Neural progenitor cell (in vitro differentiated cells): ENCODE data around the gene BOD1L2. TPM values are rescaled to one million over a fixed set of nuclear protein-coding genes. Genes with fewer than 3 reads are reported as not detected.
A peak's percentile ranks its signal among the peaks of the same experiment; 100 is the strongest.

ENCODE experiments used
- DNase-seq: peaks from one replicate; pipeline ENCODE4 v3.0.0-alpha.2; 2016; ENCODE audit warnings: low spot score
- H2AFZ ChIP-seq: fragments of 200-600 bp; sonication (generic); replicated peaks from 2 replicates; pipeline ENCODE4 v1.6.1; 2016; ENCODE audit warnings: antibody characterized with exemption
- H3F3A ChIP-seq: fragments of 200-600 bp; sonication (generic); 2 replicates; pipeline ENCODE4 v1.6.1; 2016; ENCODE audit warnings: antibody characterized with exemption, low read depth
- H3K27ac ChIP-seq: fragments of 200-600 bp; sonication (generic); 2 replicates; pipeline ENCODE4 v1.5.1; 2016; ENCODE audit warnings: mild to moderate bottlenecking
- H3K27me3 ChIP-seq: fragments of 200-600 bp; sonication (generic); 2 replicates; pipeline ENCODE4 v1.6.1; 2016; ENCODE audit warnings: mild to moderate bottlenecking, moderate library complexity
- H3K36me3 ChIP-seq: fragments of 200-600 bp; sonication (generic); 2 replicates; pipeline ENCODE4 v1.5.1; 2016
- H3K4me1 ChIP-seq: fragments of 200-600 bp; sonication (generic); 2 replicates; pipeline ENCODE4 v1.6.1; 2016; ENCODE audit warnings: mixed run types
- H3K4me2 ChIP-seq: fragments of 200-600 bp; sonication (generic); 2 replicates; pipeline ENCODE4 v1.6.1; 2016
- H3K4me3 ChIP-seq: fragments of 200-600 bp; sonication (generic); 2 replicates; pipeline ENCODE4 v1.5.1; 2016
- H3K79me2 ChIP-seq: fragments of 200-600 bp; sonication (generic); 2 replicates; pipeline ENCODE4 v1.6.1; 2016; ENCODE audit warnings: low read depth
- H3K9ac ChIP-seq: fragments of 200-600 bp; sonication (generic); 2 replicates; pipeline ENCODE4 v1.6.1; 2016
- H3K9me3 ChIP-seq: fragments of 200-600 bp; sonication (generic); 2 replicates; pipeline ENCODE4 v1.5.1; 2016; ENCODE audit warnings: low read depth
- H4K20me1 ChIP-seq: fragments of 200-600 bp; sonication (generic); 2 replicates; pipeline ENCODE4 v1.6.1; 2016; ENCODE audit warnings: low read depth
- H3K27ac Mint-ChIP-seq: 3 replicates; pipeline ENCODE4 v1.8.0; 2021; ENCODE audit warnings: mixed read lengths
- H3K27me3 Mint-ChIP-seq: 2 replicates; pipeline ENCODE4 v1.8.0; 2022; ENCODE audit warnings: low read depth, mild to moderate bottlenecking, inconsistent platforms, moderate library complexity, mixed read lengths; ENCODE audit not compliant: insufficient read depth
- H3K36me3 Mint-ChIP-seq: 3 replicates; pipeline ENCODE4 v1.8.0; 2021; ENCODE audit warnings: mixed read lengths
- H3K4me1 Mint-ChIP-seq: 3 replicates; pipeline ENCODE4 v1.8.0; 2021; ENCODE audit warnings: mixed read lengths
- H3K4me3 Mint-ChIP-seq: 3 replicates; pipeline ENCODE4 v1.8.0; 2021; ENCODE audit warnings: mild to moderate bottlenecking, moderate library complexity, mixed read lengths
- H3K9me3 Mint-ChIP-seq: 3 replicates; pipeline ENCODE4 v1.8.0; 2020; ENCODE audit warnings: mixed read lengths
- CTCF ChIP-seq: fragments of 200-600 bp; sonication (generic); IDR thresholded peaks from 2 replicates; pipeline ENCODE4 v1.5.1; 2017; ENCODE audit warnings: antibody characterized with exemption, mild to moderate bottlenecking
- EZH2 ChIP-seq: fragments of 200-600 bp; sonication (generic); IDR thresholded peaks from 2 replicates; pipeline ENCODE4 v1.6.1; 2017; ENCODE audit warnings: antibody characterized with exemption, mild to moderate bottlenecking, moderate library complexity
- EZH2phosphoT487 ChIP-seq: fragments of 200-600 bp; sonication (generic); IDR thresholded peaks from 2 replicates; pipeline ENCODE4 v1.6.1; 2017; ENCODE audit warnings: antibody characterized with exemption
- total RNA-seq: library from RNA; depleted of rRNA; stranded (reverse); fragments of >200 nt; gene quantifications from 2 replicates; pipeline ENCODE4 v1.2.3, GENCODE V29; 2015; ENCODE audit warnings: low replicate concordance

The BOD1L2 gene
- total RNA-seq, 1 donor from 2014 or later, result not detected

- Mint-ChIP-seq H3K27me3 (peaks cover 8% of the 10 kb centered on the region), H3K4me1 (no peaks in the 10 kb centered on the region), H3K27ac (no peak overlapping the region), H3K36me3 (no peaks in the 10 kb centered on the region), H3K9me3 (peaks cover 11% of the 10 kb centered on the region), H3K4me3 (no peak overlapping the region)
- DNase-seq, result no peak
- Histone ChIP-seq H3K27ac (no peak overlapping the region), H3K36me3 (no peaks in the 10 kb centered on the region), H2AFZ (no peak overlapping the region), H3K79me2 (no peaks in the 10 kb centered on the region), H3K4me3 (no peak overlapping the region), H3K9me3 (no peaks in the 10 kb centered on the region), H3K4me2 (no peak overlapping the region), H3K9ac (no peak overlapping the region), H3K27me3 (no peaks in the 10 kb centered on the region), H3F3A (no peaks in the 10 kb centered on the region), H4K20me1 (no peaks in the 10 kb centered on the region), H3K4me1 (peaks cover 5% of the 10 kb centered on the region)
- no peak for TF ChIP-seq EZH2
- TF ChIP-seq CTCF, result no peak
- no peak for TF ChIP-seq EZH2phosphoT487
These were observed 4.6 kb upstream of the BOD1L2 start for GRCh38 chr18:57142324-57142723.

- Mint-ChIP-seq H3K36me3 (no peaks in the 10 kb centered on the region), H3K4me3 (no peak overlapping the region), H3K4me1 (peaks cover 5% of the 10 kb centered on the region), H3K27me3 (peaks cover 8% of the 10 kb centered on the region), H3K27ac (no peak overlapping the region), H3K9me3 (peaks cover 11% of the 10 kb centered on the region)
- peaks cover 6% of the 10 kb centered on the region for H3K4me1 ChIP-seq
- DNase-seq, result no peak
- no peak overlapping the region for H3K4me2 ChIP-seq
- no peaks in the 10 kb centered on the region for H3K27me3 ChIP-seq
- H3K36me3 ChIP-seq, result no peaks in the 10 kb centered on the region
- H3F3A ChIP-seq, result no peaks in the 10 kb centered on the region
- H4K20me1 ChIP-seq, result no peaks in the 10 kb centered on the region
- TF ChIP-seq EZH2phosphoT487, result no peak
- TF ChIP-seq EZH2, result no peak
- no peak for TF ChIP-seq CTCF
- no peaks in the 10 kb centered on the region for H3K79me2 ChIP-seq
- no peak overlapping the region for H3K27ac ChIP-seq
- H2AFZ ChIP-seq, result no peak overlapping the region
- H3K9me3 ChIP-seq, result no peaks in the 10 kb centered on the region
- H3K4me3 ChIP-seq, result no peak overlapping the region
- H3K9ac ChIP-seq, result no peak overlapping the region
These were observed 3.6 kb upstream of the BOD1L2 start for GRCh38 chr18:57143265-57143664.

- Mint-ChIP-seq H3K4me3 (no peak overlapping the region), H3K9me3 (peaks cover 5% of the 10 kb centered on the region), H3K27me3 (peaks cover 16% of the 10 kb centered on the region), H3K36me3 (no peaks in the 10 kb centered on the region), H3K4me1 (peaks cover 41% of the 10 kb centered on the region), H3K27ac (no peak overlapping the region)
- Histone ChIP-seq H3F3A (peaks cover 25% of the 10 kb centered on the region), H3K4me1 (peaks cover 35% of the 10 kb centered on the region), H3K79me2 (no peaks in the 10 kb centered on the region), H3K36me3 (no peaks in the 10 kb centered on the region), H3K27me3 (no peaks in the 10 kb centered on the region), H3K9me3 (no peaks in the 10 kb centered on the region), H2AFZ (no peak overlapping the region), H3K27ac (no peak overlapping the region), H4K20me1 (no peaks in the 10 kb centered on the region), H3K4me2 (peak overlapping the region; percentile 76), H3K4me3 (no peak overlapping the region), H3K9ac (no peak overlapping the region)
- no peak for DNase-seq
- no peak for TF ChIP-seq CTCF
These were observed 1.4 kb downstream of the BOD1L2 start for GRCh38 chr18:57148263-57148662.
